Measurements from ENCODE around the gene BNIP3.

- TF ChIP-seq POLR2A (IDR thresholded peaks at IDR 0.05; ENCODE audit: low read length) (no peak), GATA1 (IDR thresholded peaks at IDR 0.05; ENCODE audit: low read depth, low read length) (no peak)
These were observed 34.8 kb downstream of the BNIP3 start for GRCh38 chr10:131946880-131947279.
